GM19025 (cell line): Measurements from ENCODE around the gene PAIP2B.
"Not testable (repeated sequence)": the region's sequence is repeated elsewhere in the genome, so short reads cannot be mapped to it uniquely, and the experiment has no call there.

Experiments used
- ATAC-seq: cut with Tn5 transposase; IDR thresholded peaks from one replicate; pipeline ENCODE4 v1.9.1; 2021; ENCODE audit warnings: mild to moderate bottlenecking, low read depth, moderate library complexity; ENCODE audit not compliant: unreplicated experiment

PAIP2B gene

GRCh38 chr2:71223767-71224333, 3.1 kb downstream of the PAIP2B start:
- ATAC-seq: no peak

DNA sequence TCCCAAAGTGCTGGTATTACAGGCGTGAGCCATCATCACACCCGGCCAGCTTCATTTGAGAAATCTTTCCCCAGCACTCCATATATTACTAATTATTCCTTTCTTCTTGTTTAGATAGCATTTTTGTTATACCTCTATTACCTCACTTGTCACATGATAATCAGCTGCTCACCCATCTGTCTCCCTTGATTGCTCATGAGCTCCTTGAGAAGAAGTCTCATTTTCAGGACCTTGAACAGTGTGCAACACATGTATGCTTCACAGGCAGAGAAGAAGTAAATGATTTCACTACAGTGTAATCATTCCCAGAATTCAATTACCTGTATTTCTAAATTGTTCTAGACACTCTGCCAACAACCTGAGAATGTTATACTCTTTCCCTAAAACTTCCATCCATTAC, 6.2 kb downstream of the PAIP2B start:
- no peak for ATAC-seq

GRCh38 chr2:71216501-71216900, 10.4 kb downstream of the PAIP2B start:
- ATAC-seq: no peak

DNA sequence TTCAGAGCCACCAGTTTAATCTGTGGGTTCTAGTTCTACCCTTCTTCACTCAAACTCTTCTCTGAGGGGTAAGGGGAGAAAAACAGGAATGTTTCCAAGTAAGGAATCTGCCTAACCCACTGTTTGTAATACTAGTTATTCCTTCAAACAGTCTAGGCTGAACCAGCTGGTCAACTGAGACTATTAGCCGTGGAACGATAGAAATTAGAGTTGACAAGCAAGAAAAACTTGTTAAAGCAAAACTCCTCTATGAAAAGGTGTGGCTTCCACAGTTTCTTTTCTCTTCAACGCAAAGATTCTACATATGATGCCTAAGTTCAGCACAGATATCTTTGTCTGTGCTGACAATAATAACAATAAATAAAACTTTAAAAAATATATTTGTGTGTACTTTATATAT, 11.5 kb downstream of the PAIP2B start:
- no peak for ATAC-seq

DNA sequence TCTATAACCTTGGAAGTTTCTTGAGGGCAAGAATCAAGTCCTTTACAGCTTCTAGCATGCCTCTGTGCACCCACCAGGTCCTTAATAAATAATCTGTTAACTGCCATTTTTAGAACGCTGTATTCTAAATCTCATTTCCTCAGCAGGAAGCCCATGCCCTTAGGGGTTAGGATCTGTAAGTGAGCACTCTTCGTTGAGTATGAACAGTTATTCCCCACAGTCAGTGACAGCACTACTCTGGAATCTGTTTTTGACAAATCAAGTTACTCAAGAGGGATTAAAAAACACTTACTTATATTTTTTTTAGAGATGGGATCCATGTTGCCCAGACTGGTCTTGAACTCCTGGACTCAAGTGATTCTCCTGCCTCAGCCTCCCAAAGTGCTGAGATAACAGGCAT, 14.6 kb downstream of the PAIP2B start:
- ATAC-seq: no peak

DNA sequence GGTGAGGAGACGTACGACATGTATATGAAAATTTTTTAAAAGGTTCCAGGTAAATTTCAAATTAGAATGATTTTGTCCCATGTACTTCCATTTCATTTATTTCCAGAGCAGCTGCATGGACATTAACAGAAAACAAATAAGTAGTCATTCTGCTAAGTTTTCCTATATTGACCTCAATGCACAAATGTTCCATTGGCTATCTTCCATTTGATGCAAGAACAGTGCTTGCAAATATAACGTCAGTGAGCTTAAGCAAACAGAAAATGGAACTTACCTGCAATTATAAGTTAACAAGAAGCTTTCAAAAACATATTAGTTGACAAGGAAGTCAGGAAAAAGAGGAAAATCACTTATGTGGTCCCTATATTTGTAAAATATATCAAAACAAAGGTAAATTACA, 16.6 kb downstream of the PAIP2B start:
- ATAC-seq: no peak

- no peak for ATAC-seq
Measured at GRCh38 chr2:71208756-71209155, 18.1 kb downstream of the PAIP2B start.

- ATAC-seq: no peak
Measured at GRCh38 chr2:71207601-71208000, 19.3 kb downstream of the PAIP2B start.

- ATAC-seq: no peak
Measured at GRCh38 chr2:71206271-71206670, 20.6 kb downstream of the PAIP2B start.

GRCh38 chr2:71191570-71191943, 35.3 kb downstream of the PAIP2B start:
- ATAC-seq: no peak

- no peak for ATAC-seq
Measured at GRCh38 chr2:71190656-71191569, 36.0 kb downstream of the PAIP2B start.

DNA sequence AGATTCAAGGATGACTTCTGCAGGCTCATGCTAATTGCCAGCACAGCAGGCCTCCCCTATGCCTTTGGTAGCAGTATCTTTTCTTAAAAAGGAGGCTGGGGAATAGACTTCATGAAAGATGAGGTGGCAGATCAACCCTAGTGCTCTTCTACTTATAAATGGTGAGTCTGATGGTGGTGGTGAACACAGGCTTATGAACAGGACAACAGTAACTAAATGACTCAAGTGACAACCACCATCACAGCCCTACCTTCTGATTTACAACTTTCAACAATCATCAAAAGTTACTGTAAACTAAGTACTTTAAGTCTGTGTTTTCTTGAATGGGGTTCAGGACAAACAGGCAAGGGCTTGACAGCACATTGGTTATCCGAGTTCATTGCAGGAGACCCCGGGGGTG, 39.3 kb downstream of the PAIP2B start:
- no peak for ATAC-seq

DNA sequence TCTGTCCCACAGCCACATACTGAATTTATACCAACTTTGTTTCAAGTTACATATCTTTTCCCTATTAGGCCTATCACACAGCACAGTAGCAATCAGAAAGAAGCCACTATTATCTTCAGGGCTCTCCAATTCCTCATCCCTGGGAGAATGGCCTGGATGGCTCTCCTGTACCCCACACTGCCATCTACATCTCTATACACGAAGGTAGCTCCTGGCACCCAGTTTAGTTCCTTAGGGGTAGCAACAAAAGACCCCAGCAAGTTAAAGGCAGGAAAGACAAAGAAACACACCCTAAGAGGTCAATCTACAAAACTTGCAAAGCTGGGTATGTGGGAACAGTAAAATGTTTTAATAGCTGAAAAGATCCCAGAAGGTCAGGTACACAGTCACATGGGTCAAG, 39.9 kb downstream of the PAIP2B start:
- ATAC-seq: no peak

- not testable (repeated sequence) for ATAC-seq
Measured at GRCh38 chr2:71183306-71184115, 43.4 kb downstream of the PAIP2B start.

DNA sequence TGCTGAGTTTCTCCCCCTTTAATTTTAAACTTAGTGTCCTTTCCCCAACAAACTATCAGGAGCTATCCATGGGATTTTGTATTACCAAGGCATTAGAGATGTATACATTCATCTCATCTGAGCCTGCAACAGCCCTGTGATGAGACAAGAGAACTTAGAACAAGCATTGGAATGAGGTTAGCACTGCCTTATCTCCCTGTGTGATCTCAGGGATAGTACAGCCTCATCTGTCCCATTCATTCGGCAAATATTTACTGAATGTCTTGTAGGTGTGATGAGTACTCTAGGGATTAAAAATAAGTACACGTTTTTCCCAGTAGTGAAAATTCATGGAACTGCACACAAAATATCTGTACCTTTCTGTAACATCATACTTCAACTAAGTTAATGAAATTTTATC, 45.6 kb downstream of the PAIP2B start:
- ATAC-seq: no peak

- not testable (repeated sequence) for ATAC-seq
Measured at GRCh38 chr2:71178836-71179235, 48.1 kb downstream of the PAIP2B start.

DNA sequence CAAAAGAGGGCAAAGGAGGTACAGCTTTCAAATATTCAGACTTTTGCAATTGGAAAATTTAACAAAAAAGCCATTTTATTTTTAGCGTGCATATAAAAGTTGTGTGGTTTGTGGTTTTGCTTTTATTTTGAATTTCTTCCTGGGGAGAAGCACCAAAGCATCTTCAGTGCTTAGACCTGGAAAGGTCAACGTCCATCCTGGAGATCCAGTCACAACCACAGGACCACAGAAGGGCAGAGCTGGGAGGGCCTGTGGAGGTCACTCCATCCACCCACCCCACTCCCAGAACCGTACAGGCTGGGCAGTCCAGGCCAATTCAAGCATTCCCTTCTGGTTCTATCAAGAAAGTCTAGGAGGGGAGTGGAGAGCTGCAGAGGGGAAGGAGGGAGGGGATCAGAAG, 52.7 kb downstream of the PAIP2B start:
- ATAC-seq: no peak

- no peak for ATAC-seq
Measured at GRCh38 chr2:71173096-71173495, 53.8 kb downstream of the PAIP2B start.

GRCh38 chr2:71166812-71167211, 60.1 kb downstream of the PAIP2B start:
- no peak for ATAC-seq

DNA sequence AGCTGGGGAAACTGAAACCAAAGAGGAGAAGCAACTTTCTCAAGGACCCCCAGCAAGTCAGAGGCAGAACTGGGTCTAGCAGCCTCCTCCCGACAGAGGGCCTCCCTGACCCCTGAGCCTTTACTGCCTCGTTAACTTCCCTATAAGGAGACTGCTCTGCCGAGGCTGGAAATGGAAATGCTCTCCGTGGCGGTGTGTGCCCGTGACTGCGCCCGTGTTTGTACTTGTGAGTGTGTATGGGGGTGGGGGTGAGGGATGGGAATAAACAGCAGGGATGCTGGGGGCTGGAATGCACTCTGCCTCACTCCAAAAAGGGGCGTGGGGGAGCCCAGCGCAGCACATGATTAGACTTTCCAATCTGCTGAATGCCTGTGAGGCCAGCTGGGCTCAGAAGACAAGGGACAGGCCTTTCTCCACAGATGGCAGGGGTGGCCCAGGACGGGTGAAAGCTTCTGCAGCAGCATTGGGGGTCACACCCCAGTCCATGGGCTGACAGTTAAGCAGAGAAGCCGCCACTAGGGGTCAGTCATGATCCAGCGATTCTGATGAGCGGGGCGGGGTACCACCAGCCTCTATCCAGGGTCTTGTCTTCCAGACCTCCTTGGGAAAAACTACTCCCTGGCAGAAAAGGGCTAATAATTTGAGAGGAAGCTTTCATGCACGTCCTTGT, 69.6 kb downstream of the PAIP2B start:
- ATAC-seq: no peak

GRCh38 chr2:71156573-71156972, 70.3 kb downstream of the PAIP2B start:
- ATAC-seq: no peak
